Peyer's patch (tissue), 4 donors: ENCODE measurements around the gene SNX12.

Experiments
- POLR2A ChIP-seq, 2 donors: fragments of 450-650 bp; IDR thresholded peaks; one replicate each; pipeline ENCODE4 v1.5.1; 2017; ENCODE audit warnings: antibody characterized with exemption in 2 of 2, mild to moderate bottlenecking in 2 of 2, moderate library complexity in 2 of 2
- TF ChIP-seq, protein P1 (sequence below), 6 experiments: fragments of 450-650 bp in 4 of 6; fragments of 200-600 bp in 2 of 6; sonication (generic) in 1 of 6; IDR thresholded peaks; one replicate each; pipeline ENCODE4 v1.5.1; 2017 to 2019; ENCODE audit warnings: antibody characterized with exemption in 6 of 6, mild to moderate bottlenecking in 3 of 6, moderate library complexity in 1 of 6

DNA sequence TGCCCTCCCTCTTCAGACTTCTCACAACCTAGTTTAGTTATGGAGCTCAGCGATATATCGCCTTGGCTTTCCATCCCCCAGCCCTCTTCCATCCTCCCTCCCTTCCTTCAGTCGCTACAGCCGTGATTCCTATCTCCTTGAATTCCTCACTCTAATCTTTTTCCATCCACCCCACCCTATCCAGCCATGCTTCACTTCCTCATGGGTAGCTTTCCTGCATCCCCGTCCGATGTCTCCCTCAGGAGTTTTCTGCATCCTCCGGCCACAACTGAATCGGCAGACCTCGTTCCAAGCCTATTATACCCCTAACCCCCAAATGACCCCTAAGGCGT lies 456 bp downstream of the SNX12 start:
- TF ChIP-seq, protein P1, sequence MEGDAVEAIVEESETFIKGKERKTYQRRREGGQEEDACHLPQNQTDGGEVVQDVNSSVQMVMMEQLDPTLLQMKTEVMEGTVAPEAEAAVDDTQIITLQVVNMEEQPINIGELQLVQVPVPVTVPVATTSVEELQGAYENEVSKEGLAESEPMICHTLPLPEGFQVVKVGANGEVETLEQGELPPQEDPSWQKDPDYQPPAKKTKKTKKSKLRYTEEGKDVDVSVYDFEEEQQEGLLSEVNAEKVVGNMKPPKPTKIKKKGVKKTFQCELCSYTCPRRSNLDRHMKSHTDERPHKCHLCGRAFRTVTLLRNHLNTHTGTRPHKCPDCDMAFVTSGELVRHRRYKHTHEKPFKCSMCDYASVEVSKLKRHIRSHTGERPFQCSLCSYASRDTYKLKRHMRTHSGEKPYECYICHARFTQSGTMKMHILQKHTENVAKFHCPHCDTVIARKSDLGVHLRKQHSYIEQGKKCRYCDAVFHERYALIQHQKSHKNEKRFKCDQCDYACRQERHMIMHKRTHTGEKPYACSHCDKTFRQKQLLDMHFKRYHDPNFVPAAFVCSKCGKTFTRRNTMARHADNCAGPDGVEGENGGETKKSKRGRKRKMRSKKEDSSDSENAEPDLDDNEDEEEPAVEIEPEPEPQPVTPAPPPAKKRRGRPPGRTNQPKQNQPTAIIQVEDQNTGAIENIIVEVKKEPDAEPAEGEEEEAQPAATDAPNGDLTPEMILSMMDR (IDR thresholded peaks at IDR 0.05): no peak
- TF ChIP-seq POLR2A (IDR thresholded peaks at IDR 0.05): no peak
